K562 (cell line): Measurements from ENCODE around the gene ARMC7. TPM values are rescaled to one million over a fixed set of nuclear protein-coding genes. Genes with fewer than 3 reads are reported as not detected.

Experiments used
- FIP1L1 ChIP-seq: fragments of 200-400 bp; formaldehyde crosslinking; IDR thresholded peaks from 2 replicates; pipeline ENCODE4 v1.6.1; 2018; ENCODE audit warnings: mild to moderate bottlenecking, low read depth, low read length; ENCODE audit not compliant: poor library complexity, severe bottlenecking
- GATAD2A ChIP-seq: fragments of 450-650 bp; IDR thresholded peaks from 2 replicates; pipeline ENCODE4 v1.6.1; 2017
- MYC ChIP-seq, 2 experiments: fragments of 250-450 bp in 1 of 2; sonication (Bioruptor Pico) in 1 of 2; IDR thresholded peaks; 2 replicates each; pipeline versions ENCODE4 v1.5.1 to v1.6.1; 2012 to 2021; ENCODE audit warnings: low read depth in 2 of 2, borderline replicate concordance in 1 of 2, improper control_type of control experiment in 1 of 2, low read length in 1 of 2, mild to moderate bottlenecking in 1 of 2, moderate library complexity in 1 of 2
- PHF8 ChIP-seq: fragments of 200-600 bp; sonication (generic); IDR thresholded peaks from 2 replicates; pipeline ENCODE4 v1.6.1; 2012; ENCODE audit warnings: mixed run types, mild to moderate bottlenecking, inconsistent platforms, low read length, moderate library complexity, borderline replicate concordance
- SMARCB1 ChIP-seq: IDR thresholded peaks from 2 replicates; pipeline ENCODE4 v1.6.1; 2011; ENCODE audit warnings: improper control_type of control experiment, low read depth; ENCODE audit not compliant: insufficient read length
- SRF ChIP-seq, 2 experiments: fragments of 250-450, 450-650 bp in 1 of 2; sonication (Bioruptor Pico) in 1 of 2; sonication (generic) in 1 of 2; formaldehyde crosslinking; IDR thresholded peaks; 2 replicates each; pipeline versions ENCODE4 v1.5.0 to v1.5.1; 2020 to 2022; ENCODE audit warnings: mild to moderate bottlenecking in 1 of 2, missing genetic modification reagents in 1 of 2
- U2AF2 ChIP-seq: fragments of 200-400 bp; formaldehyde crosslinking; optimal IDR thresholded peaks from 2 replicates; pipeline ENCODE3; 2017; ENCODE audit warnings: low read depth, mild to moderate bottlenecking, low read length
- ZFP1 ChIP-seq: fragments of 450-650 bp; formaldehyde crosslinking; IDR thresholded peaks from 2 replicates; pipeline ENCODE4 v1.4.0; 2020; ENCODE audit warnings: mild to moderate bottlenecking, mixed read lengths
- ZKSCAN3 ChIP-seq: fragments of 250-450 bp; sonication (Bioruptor Pico); IDR thresholded peaks from 2 replicates; pipeline ENCODE4 v1.4.0; 2020
- polyA plus RNA-seq, 8 experiments: library from polyadenylated mRNA; depleted of rRNA in 4 of 8; stranded (reverse) in 5 of 8; unstranded in 3 of 8; fragments of >200 nt; fragmentation: Nextera tagmentation in 2 of 8; fragmentation: Illumina TruSeq in 1 of 8; extraction: Ambion mirVana in 2 of 8; extraction: Trizol in 1 of 8; gene quantifications; 2 replicates each; pipeline versions ENCODE4 v1.2.1 to v1.2.3, GENCODE V29; 2011 to 2014; ENCODE audit warnings: inconsistent platforms in 1 of 8, missing spikeins in 1 of 8
- total RNA-seq, 7 experiments: library from RNA; depleted of rRNA in 6 of 7; stranded (reverse); fragments of >200 nt in 6 of 7; fragmentation: Illumina TruSeq in 2 of 7; extraction: Trizol in 2 of 7; gene quantifications; 2 replicates each; pipeline versions ENCODE4 v1.2.1 to v1.2.3, GENCODE V29; 2011 to 2021; ENCODE audit warnings: low replicate concordance in 1 of 7
- TF ChIP-seq, protein P1 (sequence below): fragments of 250-450 bp; sonication (Bioruptor Pico); IDR thresholded peaks from 2 replicates; pipeline ENCODE4 v1.4.0; 2020
- TF ChIP-seq, protein P2 (sequence below): fragments of 450-650 bp; IDR thresholded peaks from 2 replicates; pipeline ENCODE4 v1.6.1; 2016; ENCODE audit warnings: low read depth

Gene ARMC7
- total and polyA plus RNA-seq, 9 of the 15 experiments (the other 6 are each of a cell fraction or from before 2014, with no cell fraction given): 1.4 to 15.2 (median 5.9) TPM

DNA sequence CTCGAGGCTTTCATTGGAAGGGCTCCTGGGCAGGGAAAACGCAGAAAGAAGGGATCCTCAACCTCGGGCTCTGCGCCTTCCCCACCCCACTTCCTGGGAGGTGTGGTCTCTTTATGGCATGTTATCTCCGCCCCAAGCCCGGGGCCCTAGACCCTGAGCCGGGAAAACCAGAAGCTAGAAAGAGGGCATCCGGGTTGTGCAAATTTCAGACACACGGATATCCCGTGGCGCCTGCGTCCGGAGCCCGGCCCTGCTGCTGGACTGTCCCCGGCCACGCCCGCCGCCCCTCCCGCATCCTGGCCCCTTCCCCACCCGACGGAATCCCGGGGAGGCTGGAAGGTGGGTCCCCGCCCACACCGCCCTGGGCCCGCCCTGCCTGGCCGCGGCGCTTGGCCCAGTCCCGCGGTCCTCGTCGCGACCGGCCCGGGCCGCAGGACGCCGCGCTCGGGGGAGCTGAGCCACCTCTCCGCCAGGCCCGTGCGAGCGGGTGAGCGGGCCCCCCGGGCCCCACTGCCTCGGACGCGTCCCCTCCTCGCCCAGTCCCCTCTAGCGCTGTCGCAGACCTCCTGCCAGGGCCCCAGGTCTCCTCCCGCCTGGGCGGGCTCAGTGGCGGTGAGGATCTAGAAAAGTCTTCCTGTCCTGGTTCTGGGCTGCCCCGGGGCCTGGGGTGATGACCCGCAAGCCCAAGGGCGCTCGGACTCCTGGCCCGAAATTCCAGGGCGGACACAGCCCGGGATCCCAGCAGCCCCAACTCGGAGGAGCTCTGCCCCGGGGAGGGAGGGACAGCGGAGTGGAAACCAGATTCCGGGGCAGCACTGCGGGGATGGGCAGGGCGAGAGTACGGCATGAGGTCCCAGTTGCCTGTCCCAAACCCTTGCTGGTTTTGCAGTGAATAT, 22.0 kb upstream of the ARMC7 start, which contains the start of gene SLC16A5 (continued):
- TF ChIP-seq, protein P1, sequence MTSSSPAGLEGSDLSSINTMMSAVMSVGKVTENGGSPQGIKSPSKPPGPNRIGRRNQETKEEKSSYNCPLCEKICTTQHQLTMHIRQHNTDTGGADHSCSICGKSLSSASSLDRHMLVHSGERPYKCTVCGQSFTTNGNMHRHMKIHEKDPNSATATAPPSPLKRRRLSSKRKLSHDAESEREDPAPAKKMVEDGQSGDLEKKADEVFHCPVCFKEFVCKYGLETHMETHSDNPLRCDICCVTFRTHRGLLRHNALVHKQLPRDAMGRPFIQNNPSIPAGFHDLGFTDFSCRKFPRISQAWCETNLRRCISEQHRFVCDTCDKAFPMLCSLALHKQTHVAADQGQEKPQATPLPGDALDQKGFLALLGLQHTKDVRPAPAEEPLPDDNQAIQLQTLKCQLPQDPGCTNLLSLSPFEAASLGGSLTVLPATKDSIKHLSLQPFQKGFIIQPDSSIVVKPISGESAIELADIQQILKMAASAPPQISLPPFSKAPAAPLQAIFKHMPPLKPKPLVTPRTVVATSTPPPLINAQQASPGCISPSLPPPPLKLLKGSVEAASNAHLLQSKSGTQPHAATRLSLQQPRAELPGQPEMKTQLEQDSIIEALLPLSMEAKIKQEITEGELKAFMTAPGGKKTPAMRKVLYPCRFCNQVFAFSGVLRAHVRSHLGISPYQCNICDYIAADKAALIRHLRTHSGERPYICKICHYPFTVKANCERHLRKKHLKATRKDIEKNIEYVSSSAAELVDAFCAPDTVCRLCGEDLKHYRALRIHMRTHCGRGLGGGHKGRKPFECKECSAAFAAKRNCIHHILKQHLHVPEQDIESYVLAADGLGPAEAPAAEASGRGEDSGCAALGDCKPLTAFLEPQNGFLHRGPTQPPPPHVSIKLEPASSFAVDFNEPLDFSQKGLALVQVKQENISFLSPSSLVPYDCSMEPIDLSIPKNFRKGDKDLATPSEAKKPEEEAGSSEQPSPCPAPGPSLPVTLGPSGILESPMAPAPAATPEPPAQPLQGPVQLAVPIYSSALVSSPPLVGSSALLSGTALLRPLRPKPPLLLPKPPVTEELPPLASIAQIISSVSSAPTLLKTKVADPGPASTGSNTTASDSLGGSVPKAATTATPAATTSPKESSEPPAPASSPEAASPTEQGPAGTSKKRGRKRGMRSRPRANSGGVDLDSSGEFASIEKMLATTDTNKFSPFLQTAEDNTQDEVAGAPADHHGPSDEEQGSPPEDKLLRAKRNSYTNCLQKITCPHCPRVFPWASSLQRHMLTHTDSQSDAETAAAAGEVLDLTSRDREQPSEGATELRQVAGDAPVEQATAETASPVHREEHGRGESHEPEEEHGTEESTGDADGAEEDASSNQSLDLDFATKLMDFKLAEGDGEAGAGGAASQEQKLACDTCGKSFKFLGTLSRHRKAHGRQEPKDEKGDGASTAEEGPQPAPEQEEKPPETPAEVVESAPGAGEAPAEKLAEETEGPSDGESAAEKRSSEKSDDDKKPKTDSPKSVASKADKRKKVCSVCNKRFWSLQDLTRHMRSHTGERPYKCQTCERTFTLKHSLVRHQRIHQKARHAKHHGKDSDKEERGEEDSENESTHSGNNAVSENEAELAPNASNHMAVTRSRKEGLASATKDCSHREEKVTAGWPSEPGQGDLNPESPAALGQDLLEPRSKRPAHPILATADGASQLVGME (CRISPR knock-in tag): no peak
- TF ChIP-seq SMARCB1: no peak
- peak; percentile 42; the same call in 1 of the 2 replicates for TF ChIP-seq PHF8
- no peak for TF ChIP-seq U2AF2
- TF ChIP-seq ZFP1 (CRISPR knock-in tag): no peak
- no peak for TF ChIP-seq FIP1L1
- TF ChIP-seq, protein P2, sequence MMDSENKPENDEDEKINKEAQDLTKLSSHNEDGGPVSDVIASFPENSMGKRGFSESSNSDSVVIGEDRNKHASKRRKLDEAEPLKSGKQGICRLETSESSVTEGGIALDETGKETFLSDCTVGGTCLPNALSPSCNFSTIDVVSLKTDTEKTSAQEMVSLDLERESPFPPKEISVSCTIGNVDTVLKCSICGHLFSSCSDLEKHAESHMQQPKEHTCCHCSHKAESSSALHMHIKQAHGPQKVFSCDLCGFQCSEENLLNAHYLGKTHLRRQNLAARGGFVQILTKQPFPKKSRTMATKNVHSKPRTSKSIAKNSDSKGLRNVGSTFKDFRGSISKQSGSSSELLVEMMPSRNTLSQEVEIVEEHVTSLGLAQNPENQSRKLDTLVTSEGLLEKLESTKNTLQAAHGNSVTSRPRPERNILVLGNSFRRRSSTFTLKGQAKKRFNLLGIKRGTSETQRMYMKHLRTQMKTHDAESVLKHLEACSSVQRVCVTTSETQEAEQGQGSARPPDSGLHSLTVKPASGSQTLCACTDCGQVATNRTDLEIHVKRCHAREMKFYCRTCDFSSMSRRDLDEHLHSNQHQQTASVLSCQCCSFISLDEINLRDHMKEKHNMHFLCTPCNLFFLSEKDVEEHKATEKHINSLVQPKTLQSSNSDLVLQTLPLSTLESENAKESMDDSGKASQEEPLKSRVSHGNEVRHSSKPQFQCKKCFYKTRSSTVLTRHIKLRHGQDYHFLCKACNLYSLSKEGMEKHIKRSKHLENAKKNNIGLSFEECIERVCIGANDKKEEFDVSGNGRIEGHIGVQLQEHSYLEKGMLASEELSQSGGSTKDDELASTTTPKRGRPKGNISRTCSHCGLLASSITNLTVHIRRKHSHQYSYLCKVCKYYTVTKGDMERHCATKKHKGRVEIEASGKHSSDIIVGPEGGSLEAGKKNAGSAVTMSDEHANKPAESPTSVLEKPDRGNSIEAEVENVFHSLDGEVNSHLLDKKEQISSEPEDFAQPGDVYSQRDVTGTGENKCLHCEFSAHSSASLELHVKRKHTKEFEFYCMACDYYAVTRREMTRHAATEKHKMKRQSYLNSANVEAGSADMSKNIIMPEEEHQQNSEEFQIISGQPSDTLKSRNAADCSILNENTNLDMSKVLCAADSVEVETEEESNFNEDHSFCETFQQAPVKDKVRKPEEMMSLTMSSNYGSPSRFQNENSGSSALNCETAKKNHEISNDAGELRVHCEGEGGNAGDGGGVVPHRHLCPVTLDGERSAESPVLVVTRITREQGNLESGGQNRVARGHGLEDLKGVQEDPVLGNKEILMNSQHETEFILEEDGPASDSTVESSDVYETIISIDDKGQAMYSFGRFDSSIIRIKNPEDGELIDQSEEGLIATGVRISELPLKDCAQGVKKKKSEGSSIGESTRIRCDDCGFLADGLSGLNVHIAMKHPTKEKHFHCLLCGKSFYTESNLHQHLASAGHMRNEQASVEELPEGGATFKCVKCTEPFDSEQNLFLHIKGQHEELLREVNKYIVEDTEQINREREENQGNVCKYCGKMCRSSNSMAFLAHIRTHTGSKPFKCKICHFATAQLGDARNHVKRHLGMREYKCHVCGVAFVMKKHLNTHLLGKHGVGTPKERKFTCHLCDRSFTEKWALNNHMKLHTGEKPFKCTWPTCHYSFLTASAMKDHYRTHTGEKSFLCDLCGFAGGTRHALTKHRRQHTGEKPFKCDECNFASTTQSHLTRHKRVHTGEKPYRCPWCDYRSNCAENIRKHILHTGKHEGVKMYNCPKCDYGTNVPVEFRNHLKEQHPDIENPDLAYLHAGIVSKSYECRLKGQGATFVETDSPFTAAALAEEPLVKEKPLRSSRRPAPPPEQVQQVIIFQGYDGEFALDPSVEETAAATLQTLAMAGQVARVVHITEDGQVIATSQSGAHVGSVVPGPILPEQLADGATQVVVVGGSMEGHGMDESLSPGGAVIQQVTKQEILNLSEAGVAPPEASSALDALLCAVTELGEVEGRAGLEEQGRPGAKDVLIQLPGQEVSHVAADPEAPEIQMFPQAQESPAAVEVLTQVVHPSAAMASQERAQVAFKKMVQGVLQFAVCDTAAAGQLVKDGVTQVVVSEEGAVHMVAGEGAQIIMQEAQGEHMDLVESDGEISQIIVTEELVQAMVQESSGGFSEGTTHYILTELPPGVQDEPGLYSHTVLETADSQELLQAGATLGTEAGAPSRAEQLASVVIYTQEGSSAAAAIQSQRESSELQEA: no peak
- no peak for TF ChIP-seq ZKSCAN3 (CRISPR knock-in tag)
- TF ChIP-seq GATAD2A: no peak
- TF ChIP-seq SRF (CRISPR knock-in tag; IDR thresholded peaks at IDR 0.05): peak in 1 of 2 experiments; percentile 55; a peak in 1 of 4 replicates
- peak; percentile 57 for TF ChIP-seq MYC (IDR thresholded peaks at IDR 0.05; ENCODE audit: low read depth, low read length)
- no peak for TF ChIP-seq MYC (CRISPR knock-in tag; IDR thresholded peaks at IDR 0.05; ENCODE audit: borderline replicate concordance, low read depth)
